Fibroblast of the aortic adventitia (primary cell): ENCODE measurements around the gene PAQR6. TPM values are rescaled to one million over a fixed set of nuclear protein-coding genes. Genes with fewer than 3 reads are reported as not detected.

ENCODE experiments used
- DNase-seq: peaks from one replicate; pipeline ENCODE4 v3.0.0-alpha.2; 2010; ENCODE audit warnings: low read depth
- H3K4me3 ChIP-seq: 2 replicates; pipeline ENCODE4 v1.5.1; 2011; ENCODE audit warnings: low read depth, mild to moderate bottlenecking, control low read depth, low read length, moderate library complexity
- CTCF ChIP-seq: IDR thresholded peaks from 2 replicates; pipeline ENCODE4 v1.5.1; 2011; ENCODE audit warnings: mild to moderate bottlenecking, low read length, control low read depth, inconsistent platforms; ENCODE audit not compliant: insufficient read depth
- total RNA-seq: library from RNA; depleted of rRNA; stranded (reverse); fragments of >200 nt; gene quantifications from 2 replicates; pipeline ENCODE4 v1.2.3, GENCODE V29; 2012; ENCODE audit warnings: low replicate concordance

The PAQR6 gene
- total RNA-seq, 1 donor, result 0.63 TPM

GRCh38 chr1:156203331-156203730 is 44.5 kb downstream of the PAQR6 start:
- no peak overlapping the region for H3K4me3 ChIP-seq
- DNase-seq, result peak; percentile 92
- TF ChIP-seq CTCF, result no peak

- DNase-seq, result no peak
- no peak for TF ChIP-seq CTCF
- no peak overlapping the region for H3K4me3 ChIP-seq
Observed at GRCh38 chr1:156200044-156200443, 47.8 kb downstream of the PAQR6 start.

GRCh38 chr1:156198831-156199349 is 49.0 kb downstream of the PAQR6 start:
- DNase-seq, result no peak
- H3K4me3 ChIP-seq, result no peak overlapping the region
- no peak for TF ChIP-seq CTCF

GRCh38 chr1:156196445-156196844 is 51.4 kb downstream of the PAQR6 start:
- DNase-seq, result no peak
- no peak for TF ChIP-seq CTCF
- no peak overlapping the region for H3K4me3 ChIP-seq

GRCh38 chr1:156195853-156196252 is 52.0 kb downstream of the PAQR6 start:
- no peak for TF ChIP-seq CTCF
- H3K4me3 ChIP-seq, result no peak overlapping the region
- DNase-seq, result no peak

- no peak for TF ChIP-seq CTCF
- DNase-seq, result peak; percentile 15
- H3K4me3 ChIP-seq, result peak overlapping the region; percentile 98
Observed at GRCh38 chr1:156194300-156194652, 53.6 kb downstream of the PAQR6 start.
